ENCODE data around the gene TMEM183A.

The TMEM183A gene

DNA sequence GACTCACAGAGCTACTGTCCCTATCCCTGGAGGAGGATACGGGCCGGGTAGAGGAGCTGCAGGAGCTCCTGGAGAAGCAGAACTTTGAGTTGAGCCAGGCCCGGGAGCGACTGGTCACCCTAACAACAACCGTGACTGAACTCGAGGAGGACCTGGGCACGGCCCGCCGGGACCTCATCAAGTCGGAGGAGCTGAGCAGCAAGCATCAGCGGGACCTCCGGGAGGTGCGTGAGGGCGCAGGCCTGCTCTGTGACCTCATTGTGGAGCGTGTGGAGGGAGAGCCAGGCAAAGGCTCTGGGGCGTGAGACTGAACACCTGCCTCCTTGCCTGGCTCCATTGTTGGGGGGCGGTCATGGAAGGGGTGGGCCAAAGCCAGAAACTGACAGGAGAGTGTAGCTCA, 38.2 kb downstream of the TMEM183A start:
- Histone ChIP-seq H3K4me1 (ENCODE audit: low read length) (peaks cover 17% of the 10 kb centered on the region), H3K36me3 (replicated peaks; ENCODE audit: insufficient read depth, low read length) (no peaks in the 10 kb centered on the region), H3K4me2 (ENCODE audit: low read depth, low read length) (no peak overlapping the region), H3K9ac (ENCODE audit: low read length) (no peak overlapping the region), H3K27me3 (replicated peaks; ENCODE audit: insufficient read depth, low read length) (no peaks in the 10 kb centered on the region), H3K9me2 (replicated peaks; ENCODE audit: insufficient read depth, low read length) (no peaks in the 10 kb centered on the region), H4K20me1 (ENCODE audit: insufficient read depth, low read length) (no peaks in the 10 kb centered on the region), H2AFZ (ENCODE audit: low read length) (no peak overlapping the region), H3K9me3 (replicated peaks; ENCODE audit: insufficient read depth, low read length) (no peaks in the 10 kb centered on the region), H3K79me2 (ENCODE audit: low read length) (no peaks in the 10 kb centered on the region), H3K27ac (ENCODE audit: low read length) (no peak overlapping the region), H3F3A (ENCODE audit: insufficient read depth, low read length) (peaks cover 11% of the 10 kb centered on the region), H3K4me3 (ENCODE audit: low read length) (no peak overlapping the region)
- TF ChIP-seq EZH2 (optimal IDR thresholded peaks at IDR 0.05; ENCODE audit: low read depth, low read length) (no peak), EZH2phosphoT487 (IDR thresholded peaks at IDR 0.05; ENCODE audit: low read length) (no peak)
- TF ChIP-seq, protein P1, sequence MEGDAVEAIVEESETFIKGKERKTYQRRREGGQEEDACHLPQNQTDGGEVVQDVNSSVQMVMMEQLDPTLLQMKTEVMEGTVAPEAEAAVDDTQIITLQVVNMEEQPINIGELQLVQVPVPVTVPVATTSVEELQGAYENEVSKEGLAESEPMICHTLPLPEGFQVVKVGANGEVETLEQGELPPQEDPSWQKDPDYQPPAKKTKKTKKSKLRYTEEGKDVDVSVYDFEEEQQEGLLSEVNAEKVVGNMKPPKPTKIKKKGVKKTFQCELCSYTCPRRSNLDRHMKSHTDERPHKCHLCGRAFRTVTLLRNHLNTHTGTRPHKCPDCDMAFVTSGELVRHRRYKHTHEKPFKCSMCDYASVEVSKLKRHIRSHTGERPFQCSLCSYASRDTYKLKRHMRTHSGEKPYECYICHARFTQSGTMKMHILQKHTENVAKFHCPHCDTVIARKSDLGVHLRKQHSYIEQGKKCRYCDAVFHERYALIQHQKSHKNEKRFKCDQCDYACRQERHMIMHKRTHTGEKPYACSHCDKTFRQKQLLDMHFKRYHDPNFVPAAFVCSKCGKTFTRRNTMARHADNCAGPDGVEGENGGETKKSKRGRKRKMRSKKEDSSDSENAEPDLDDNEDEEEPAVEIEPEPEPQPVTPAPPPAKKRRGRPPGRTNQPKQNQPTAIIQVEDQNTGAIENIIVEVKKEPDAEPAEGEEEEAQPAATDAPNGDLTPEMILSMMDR (IDR thresholded peaks at IDR 0.05; ENCODE audit: low read length) = no peak
- DNase-seq = no peak

DNA sequence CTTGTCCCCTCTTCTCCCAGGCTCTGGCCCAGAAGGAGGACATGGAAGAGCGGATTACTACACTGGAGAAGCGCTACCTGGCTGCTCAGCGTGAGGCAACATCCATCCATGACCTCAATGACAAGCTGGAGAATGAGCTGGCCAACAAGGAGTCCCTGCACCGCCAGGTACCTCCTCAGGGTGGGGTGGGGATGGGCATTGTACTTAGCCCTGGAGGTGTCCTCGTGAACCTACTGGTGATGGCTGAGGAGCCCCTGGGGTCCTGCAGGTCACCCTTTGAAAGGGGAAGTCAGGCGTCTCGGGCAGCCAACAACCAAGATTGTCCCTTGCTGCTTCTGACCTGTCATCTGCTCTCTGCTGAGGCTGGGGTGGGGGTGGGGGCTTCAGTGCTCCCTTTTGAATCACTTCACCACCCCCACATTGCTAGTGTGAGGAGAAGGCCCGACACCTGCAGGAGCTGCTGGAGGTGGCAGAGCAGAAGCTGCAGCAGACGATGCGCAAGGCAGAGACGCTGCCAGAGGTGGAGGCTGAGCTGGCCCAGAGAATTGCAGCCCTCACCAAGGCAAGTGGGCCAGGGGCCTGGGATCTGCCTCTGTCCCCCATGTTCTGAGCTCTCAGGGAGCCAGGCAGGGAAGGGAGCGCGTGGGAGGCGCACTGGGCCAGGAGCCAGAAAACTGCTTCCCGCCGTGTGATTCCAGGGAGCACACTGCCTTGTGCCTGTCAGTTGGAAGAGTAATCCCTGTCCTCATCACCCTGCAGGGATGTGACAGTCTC, 38.8 kb downstream of the TMEM183A start:
- Histone ChIP-seq H3K9me2 (replicated peaks; ENCODE audit: insufficient read depth, low read length) (no peaks in the 10 kb centered on the region), H3K27ac (ENCODE audit: low read length) (no peak overlapping the region), H3K9me3 (replicated peaks; ENCODE audit: insufficient read depth, low read length) (no peaks in the 10 kb centered on the region), H4K20me1 (ENCODE audit: insufficient read depth, low read length) (no peaks in the 10 kb centered on the region), H3F3A (ENCODE audit: insufficient read depth, low read length) (peaks cover 4% of the 10 kb centered on the region), H3K4me3 (ENCODE audit: low read length) (no peak overlapping the region), H3K9ac (ENCODE audit: low read length) (no peak overlapping the region), H3K27me3 (replicated peaks; ENCODE audit: insufficient read depth, low read length) (no peaks in the 10 kb centered on the region), H3K4me1 (ENCODE audit: low read length) (peaks cover 10% of the 10 kb centered on the region), H2AFZ (ENCODE audit: low read length) (no peak overlapping the region), H3K4me2 (ENCODE audit: low read depth, low read length) (no peak overlapping the region), H3K36me3 (replicated peaks; ENCODE audit: insufficient read depth, low read length) (no peaks in the 10 kb centered on the region), H3K79me2 (ENCODE audit: low read length) (no peaks in the 10 kb centered on the region)
- no peak for TF ChIP-seq EZH2phosphoT487 (IDR thresholded peaks at IDR 0.05; ENCODE audit: low read length)
- TF ChIP-seq, protein P1 (IDR thresholded peaks at IDR 0.05; ENCODE audit: low read length) = no peak
- TF ChIP-seq EZH2 (optimal IDR thresholded peaks at IDR 0.05; ENCODE audit: low read depth, low read length) = no peak
- no peak for DNase-seq

DNA sequence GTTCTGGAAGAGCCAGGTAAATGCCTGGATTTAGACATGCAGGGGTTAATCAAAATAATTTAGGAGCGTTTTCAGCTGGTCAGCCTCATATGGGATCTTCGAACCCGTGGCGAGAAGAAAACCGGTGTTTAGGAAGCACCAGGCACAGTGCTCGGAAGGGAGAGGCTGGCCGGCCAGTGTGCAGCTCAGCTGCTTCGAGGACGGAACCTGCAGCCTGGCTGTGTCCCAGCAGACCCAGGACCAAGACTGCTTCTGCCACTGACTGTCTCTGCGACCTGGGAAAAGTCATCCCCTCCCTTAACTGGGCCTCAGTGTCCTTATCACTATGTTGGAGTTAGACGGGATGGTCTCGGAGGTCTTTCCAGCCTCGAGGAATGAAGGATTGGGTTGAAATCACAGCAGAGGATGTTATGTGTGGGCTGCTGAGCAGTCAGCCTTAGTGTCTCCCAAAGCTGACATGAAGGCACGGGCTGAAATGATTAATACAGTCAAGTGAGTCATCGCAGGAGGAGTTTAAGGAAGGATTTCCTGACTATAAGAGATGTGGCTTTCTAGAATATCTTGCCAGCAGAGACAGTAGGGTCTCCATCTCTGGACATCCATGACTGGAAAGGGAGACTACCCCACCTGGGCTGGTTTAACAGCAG, 39.9 kb downstream of the TMEM183A start:
- TF ChIP-seq EZH2phosphoT487 (IDR thresholded peaks at IDR 0.05; ENCODE audit: low read length) (no peak), EZH2 (optimal IDR thresholded peaks at IDR 0.05; ENCODE audit: low read depth, low read length) (no peak)
- TF ChIP-seq, protein P1 (IDR thresholded peaks at IDR 0.05; ENCODE audit: low read length) = no peak
- no peaks in the 10 kb centered on the region for H3K9me2 ChIP-seq (replicated peaks; ENCODE audit: insufficient read depth, low read length)
- no peaks in the 10 kb centered on the region for H3K79me2 ChIP-seq (ENCODE audit: low read length)
- no peaks in the 10 kb centered on the region for H3K9me3 ChIP-seq (replicated peaks; ENCODE audit: insufficient read depth, low read length)
- no peak overlapping the region for H3K9ac ChIP-seq (ENCODE audit: low read length)
- no peaks in the 10 kb centered on the region for H3K4me1 ChIP-seq (ENCODE audit: low read length)
- no peak overlapping the region for H3K4me2 ChIP-seq (ENCODE audit: low read depth, low read length)
- H3K4me3 ChIP-seq (ENCODE audit: low read length) = no peak overlapping the region
- H3F3A ChIP-seq (ENCODE audit: insufficient read depth, low read length) = no peaks in the 10 kb centered on the region
- no peak overlapping the region for H3K27ac ChIP-seq (ENCODE audit: low read length)
- H2AFZ ChIP-seq (ENCODE audit: low read length) = no peak overlapping the region
- H3K36me3 ChIP-seq (replicated peaks; ENCODE audit: insufficient read depth, low read length) = no peaks in the 10 kb centered on the region
- no peaks in the 10 kb centered on the region for H3K27me3 ChIP-seq (replicated peaks; ENCODE audit: insufficient read depth, low read length)
- no peak for DNase-seq
- no peaks in the 10 kb centered on the region for H4K20me1 ChIP-seq (ENCODE audit: insufficient read depth, low read length)

Measured in MM.1S (cell line).